ENCODE data around the gene AGTR1. TPM values are rescaled to one million over a fixed set of nuclear protein-coding genes. Genes with fewer than 3 reads are reported as not detected.

Gene AGTR1
- total and polyA plus RNA-seq, 2 of the 13 experiments (the other 11 are each of a cell fraction or from before 2014, with no cell fraction given), result 0.64 to 1.5 TPM

DNA sequence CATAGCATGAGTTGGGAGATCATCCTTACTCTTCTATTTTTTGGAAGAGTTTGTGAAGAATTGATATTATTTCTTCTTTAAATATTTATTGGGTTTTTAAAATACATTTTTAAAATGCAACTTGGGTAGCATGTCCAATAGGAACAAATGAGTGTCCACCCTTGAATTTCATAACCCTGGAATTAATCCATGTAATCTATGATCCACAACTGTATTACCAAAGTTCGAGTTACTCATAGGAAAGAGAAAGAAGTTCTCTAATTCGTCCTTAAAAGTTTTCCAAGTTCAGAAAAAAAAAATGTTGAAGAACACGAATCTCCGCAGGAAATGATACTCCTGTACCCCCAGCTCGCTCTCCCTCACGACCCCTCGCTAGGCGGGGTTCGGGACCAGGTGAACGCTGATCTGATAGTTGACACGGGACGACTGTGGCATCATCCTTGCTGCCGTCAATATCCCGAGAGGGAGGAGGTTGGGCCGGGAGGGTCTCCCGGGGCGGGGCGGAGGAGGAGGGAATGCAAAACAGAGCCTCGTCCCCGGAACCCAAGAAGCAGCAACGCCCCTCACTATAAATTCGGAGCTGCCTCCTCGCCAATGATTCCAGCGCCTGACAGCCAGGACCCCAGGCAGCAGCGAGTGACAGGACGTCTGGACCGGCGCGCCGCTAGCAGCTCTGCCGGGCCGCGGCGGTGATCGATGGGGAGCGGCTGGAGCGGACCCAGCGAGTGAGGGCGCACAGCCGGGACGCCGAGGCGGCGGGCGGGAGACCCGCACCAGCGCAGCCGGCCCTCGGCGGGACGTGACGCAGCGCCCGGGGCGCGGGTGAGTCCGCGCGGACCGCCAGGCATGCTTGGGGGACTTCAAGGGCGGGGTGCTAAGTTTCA is at the start of gene AGTR1 (continued):
- no peak for TF ChIP-seq TOE1 (CRISPR knock-in tag; IDR thresholded peaks at IDR 0.05)
- TF ChIP-seq, protein P1, sequence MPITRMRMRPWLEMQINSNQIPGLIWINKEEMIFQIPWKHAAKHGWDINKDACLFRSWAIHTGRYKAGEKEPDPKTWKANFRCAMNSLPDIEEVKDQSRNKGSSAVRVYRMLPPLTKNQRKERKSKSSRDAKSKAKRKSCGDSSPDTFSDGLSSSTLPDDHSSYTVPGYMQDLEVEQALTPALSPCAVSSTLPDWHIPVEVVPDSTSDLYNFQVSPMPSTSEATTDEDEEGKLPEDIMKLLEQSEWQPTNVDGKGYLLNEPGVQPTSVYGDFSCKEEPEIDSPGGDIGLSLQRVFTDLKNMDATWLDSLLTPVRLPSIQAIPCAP (CRISPR knock-in tag; IDR thresholded peaks at IDR 0.05; ENCODE audit: low read depth), result no peak
- no peak for TF ChIP-seq PCBP1 (IDR thresholded peaks at IDR 0.05; ENCODE audit: borderline replicate concordance, low read depth, low read length)
- peak; percentile 32; the same call in 1 of the 2 replicates for TF ChIP-seq TAF1 (CRISPR knock-in tag; IDR thresholded peaks at IDR 0.05)
- TF ChIP-seq, protein P2, sequence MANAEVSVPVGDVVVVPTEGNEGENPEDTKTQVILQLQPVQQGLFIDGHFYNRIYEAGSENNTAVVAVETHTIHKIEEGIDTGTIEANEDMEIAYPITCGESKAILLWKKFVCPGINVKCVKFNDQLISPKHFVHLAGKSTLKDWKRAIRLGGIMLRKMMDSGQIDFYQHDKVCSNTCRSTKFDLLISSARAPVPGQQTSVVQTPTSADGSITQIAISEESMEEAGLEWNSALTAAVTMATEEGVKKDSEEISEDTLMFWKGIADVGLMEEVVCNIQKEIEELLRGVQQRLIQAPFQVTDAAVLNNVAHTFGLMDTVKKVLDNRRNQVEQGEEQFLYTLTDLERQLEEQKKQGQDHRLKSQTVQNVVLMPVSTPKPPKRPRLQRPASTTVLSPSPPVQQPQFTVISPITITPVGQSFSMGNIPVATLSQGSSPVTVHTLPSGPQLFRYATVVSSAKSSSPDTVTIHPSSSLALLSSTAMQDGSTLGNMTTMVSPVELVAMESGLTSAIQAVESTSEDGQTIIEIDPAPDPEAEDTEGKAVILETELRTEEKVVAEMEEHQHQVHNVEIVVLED (CRISPR knock-in tag; IDR thresholded peaks at IDR 0.05; ENCODE audit: borderline replicate concordance), result peak; percentile 11; the same call in 1 of the 2 replicates
- TF ChIP-seq ZNF7 (CRISPR knock-in tag; IDR thresholded peaks at IDR 0.05), result no peak
- no peak for TF ChIP-seq ZNF720 (CRISPR knock-in tag; IDR thresholded peaks at IDR 0.05)
- no peak for TF ChIP-seq ZNF841 (CRISPR knock-in tag; IDR thresholded peaks at IDR 0.05; ENCODE audit: borderline replicate concordance)
- peak; percentile 46 for TF ChIP-seq ASH2L (IDR thresholded peaks at IDR 0.05; ENCODE audit: insufficient read length, low read depth, low read length)
- TF ChIP-seq SMARCE1 (IDR thresholded peaks at IDR 0.05; ENCODE audit: borderline replicate concordance), result no peak
- TF ChIP-seq, protein P3, sequence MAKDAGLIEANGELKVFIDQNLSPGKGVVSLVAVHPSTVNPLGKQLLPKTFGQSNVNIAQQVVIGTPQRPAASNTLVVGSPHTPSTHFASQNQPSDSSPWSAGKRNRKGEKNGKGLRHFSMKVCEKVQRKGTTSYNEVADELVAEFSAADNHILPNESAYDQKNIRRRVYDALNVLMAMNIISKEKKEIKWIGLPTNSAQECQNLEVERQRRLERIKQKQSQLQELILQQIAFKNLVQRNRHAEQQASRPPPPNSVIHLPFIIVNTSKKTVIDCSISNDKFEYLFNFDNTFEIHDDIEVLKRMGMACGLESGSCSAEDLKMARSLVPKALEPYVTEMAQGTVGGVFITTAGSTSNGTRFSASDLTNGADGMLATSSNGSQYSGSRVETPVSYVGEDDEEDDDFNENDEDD (CRISPR knock-in tag; IDR thresholded peaks at IDR 0.05; ENCODE audit: borderline replicate concordance), result no peak
- peak; percentile 40; the same call in 1 of the 2 replicates for TF ChIP-seq KDM5B (CRISPR knock-in tag; IDR thresholded peaks at IDR 0.05; ENCODE audit: borderline replicate concordance)
- TF ChIP-seq, protein P4, sequence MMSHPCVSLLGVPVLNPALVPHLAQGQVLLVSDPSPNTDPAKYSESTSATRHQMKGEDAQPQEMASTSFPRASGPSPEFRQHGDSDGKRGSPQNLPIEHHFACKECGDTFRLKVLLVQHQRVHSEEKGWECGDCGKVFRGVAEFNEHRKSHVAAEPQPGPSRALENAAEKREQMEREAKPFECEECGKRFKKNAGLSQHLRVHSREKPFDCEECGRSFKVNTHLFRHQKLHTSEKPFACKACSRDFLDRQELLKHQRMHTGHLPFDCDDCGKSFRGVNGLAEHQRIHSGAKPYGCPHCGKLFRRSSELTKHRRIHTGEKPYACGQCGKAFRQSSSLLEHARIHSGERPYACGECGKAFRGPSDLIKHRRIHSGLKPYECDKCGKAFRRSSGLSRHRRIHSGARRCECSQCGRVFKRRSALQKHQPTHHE (CRISPR knock-in tag; IDR thresholded peaks at IDR 0.05; ENCODE audit: borderline replicate concordance), result no peak
- TF ChIP-seq ZBTB21 (CRISPR knock-in tag; IDR thresholded peaks at IDR 0.05), result no peak
- TF ChIP-seq, protein P5, sequence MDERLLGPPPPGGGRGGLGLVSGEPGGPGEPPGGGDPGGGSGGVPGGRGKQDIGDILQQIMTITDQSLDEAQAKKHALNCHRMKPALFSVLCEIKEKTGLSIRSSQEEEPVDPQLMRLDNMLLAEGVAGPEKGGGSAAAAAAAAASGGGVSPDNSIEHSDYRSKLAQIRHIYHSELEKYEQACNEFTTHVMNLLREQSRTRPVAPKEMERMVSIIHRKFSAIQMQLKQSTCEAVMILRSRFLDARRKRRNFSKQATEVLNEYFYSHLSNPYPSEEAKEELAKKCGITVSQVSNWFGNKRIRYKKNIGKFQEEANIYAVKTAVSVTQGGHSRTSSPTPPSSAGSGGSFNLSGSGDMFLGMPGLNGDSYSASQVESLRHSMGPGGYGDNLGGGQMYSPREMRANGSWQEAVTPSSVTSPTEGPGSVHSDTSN (CRISPR knock-in tag; IDR thresholded peaks at IDR 0.05), result no peak
- no peak for TF ChIP-seq ZBTB7B (CRISPR knock-in tag; IDR thresholded peaks at IDR 0.05)
- TF ChIP-seq PAF1 (CRISPR knock-in tag; IDR thresholded peaks at IDR 0.05), result no peak
- TF ChIP-seq SIN3A (IDR thresholded peaks at IDR 0.05; ENCODE audit: borderline replicate concordance, low read depth, low read length), result peak; percentile 57; the same call in 1 of the 2 replicates
- TF ChIP-seq ZZZ3 (CRISPR knock-in tag; IDR thresholded peaks at IDR 0.05; ENCODE audit: borderline replicate concordance), result no peak
- TF ChIP-seq ZNF737 (CRISPR knock-in tag; IDR thresholded peaks at IDR 0.05; ENCODE audit: borderline replicate concordance), result no peak
- TF ChIP-seq ZNF570 (CRISPR knock-in tag; IDR thresholded peaks at IDR 0.05; ENCODE audit: borderline replicate concordance), result 0 out of 2 replicates have a peak, but pooled peaks have one; percentile 39
- TF ChIP-seq, protein P6, sequence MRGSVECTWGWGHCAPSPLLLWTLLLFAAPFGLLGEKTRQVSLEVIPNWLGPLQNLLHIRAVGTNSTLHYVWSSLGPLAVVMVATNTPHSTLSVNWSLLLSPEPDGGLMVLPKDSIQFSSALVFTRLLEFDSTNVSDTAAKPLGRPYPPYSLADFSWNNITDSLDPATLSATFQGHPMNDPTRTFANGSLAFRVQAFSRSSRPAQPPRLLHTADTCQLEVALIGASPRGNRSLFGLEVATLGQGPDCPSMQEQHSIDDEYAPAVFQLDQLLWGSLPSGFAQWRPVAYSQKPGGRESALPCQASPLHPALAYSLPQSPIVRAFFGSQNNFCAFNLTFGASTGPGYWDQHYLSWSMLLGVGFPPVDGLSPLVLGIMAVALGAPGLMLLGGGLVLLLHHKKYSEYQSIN (CRISPR knock-in tag; IDR thresholded peaks at IDR 0.05; ENCODE audit: borderline replicate concordance), result no peak
